Putamen (tissue), 1 donor: ENCODE results near the gene SWAP70.
A peak's percentile ranks its signal among the peaks of the same experiment; 100 is the strongest.

Experiments
- DNase-seq: peaks from one replicate; pipeline ENCODE4 v3.0.0-alpha.2; 2016; ENCODE audit warnings: low spot score

SWAP70 gene

GRCh38 chr11:9651899-9652748 lies 11.8 kb upstream of the SWAP70 start:
- DNase-seq, result no peak

GRCh38 chr11:9653871-9654270 lies 10.0 kb upstream of the SWAP70 start:
- DNase-seq, result no peak

- no peak for DNase-seq
Measured at GRCh38 chr11:9656864-9657263, 7.0 kb upstream of the SWAP70 start.

GRCh38 chr11:9657531-9657930 lies 6.3 kb upstream of the SWAP70 start:
- no peak for DNase-seq

GRCh38 chr11:9660886-9661285 lies 3.0 kb upstream of the SWAP70 start:
- no peak for DNase-seq

GRCh38 chr11:9662273-9662672 lies 1.6 kb upstream of the SWAP70 start:
- DNase-seq, result peak; percentile 23

GRCh38 chr11:9664276-9665171 lies 647 bp downstream of the SWAP70 start:
- no peak for DNase-seq

- DNase-seq, result no peak
Measured at GRCh38 chr11:9665749-9666148, 1.9 kb downstream of the SWAP70 start.

GRCh38 chr11:9669954-9670353 lies 6.1 kb downstream of the SWAP70 start:
- no peak for DNase-seq

- DNase-seq, result no peak
Measured at GRCh38 chr11:9672288-9672916, 8.5 kb downstream of the SWAP70 start.

GRCh38 chr11:9672918-9673317 lies 9.0 kb downstream of the SWAP70 start:
- no peak for DNase-seq

GRCh38 chr11:9675691-9676090 lies 11.8 kb downstream of the SWAP70 start:
- DNase-seq, result no peak

GRCh38 chr11:9677951-9678350 lies 14.1 kb downstream of the SWAP70 start:
- DNase-seq, result no peak

- DNase-seq, result no peak
Measured at GRCh38 chr11:9678576-9678975, 14.7 kb downstream of the SWAP70 start.

GRCh38 chr11:9680028-9680427 lies 16.2 kb downstream of the SWAP70 start:
- no peak for DNase-seq

GRCh38 chr11:9681583-9682372 lies 17.9 kb downstream of the SWAP70 start:
- no peak for DNase-seq

- no peak for DNase-seq
Measured at GRCh38 chr11:9687711-9688477, 24.0 kb downstream of the SWAP70 start.

GRCh38 chr11:9688716-9689511 lies 25.0 kb downstream of the SWAP70 start:
- DNase-seq, result peak; percentile 84

GRCh38 chr11:9689721-9690120 lies 25.8 kb downstream of the SWAP70 start:
- DNase-seq, result no peak

GRCh38 chr11:9691865-9692264 lies 28.0 kb downstream of the SWAP70 start:
- no peak for DNase-seq
